DMS153 treated with DMSO at 0.1 percent for 48 hours (cell line): ENCODE data around the gene ARFRP1.
A peak's percentile ranks its signal among the peaks of the same experiment; 100 is the strongest.
"Not testable (repeated sequence)": the region's sequence is repeated elsewhere in the genome, so short reads cannot be mapped to it uniquely, and the experiment has no call there.

ENCODE experiments used
- DNase-seq: peaks from one replicate; lab custom pipeline; 2025; ENCODE audit not compliant: unreplicated experiment; lab: John Stamatoyannopoulos, UW

Gene ARFRP1

GRCh38 chr20:63657937-63658748 lies 49.6 kb downstream of the ARFRP1 start, which contains the start of gene RTEL1:
RTEL1 (plus strand) TSS chr20:63658312; CDS start chr20:63659403, 1,091 bp downstream.
- DNase-seq: peak; percentile 87

DNA sequence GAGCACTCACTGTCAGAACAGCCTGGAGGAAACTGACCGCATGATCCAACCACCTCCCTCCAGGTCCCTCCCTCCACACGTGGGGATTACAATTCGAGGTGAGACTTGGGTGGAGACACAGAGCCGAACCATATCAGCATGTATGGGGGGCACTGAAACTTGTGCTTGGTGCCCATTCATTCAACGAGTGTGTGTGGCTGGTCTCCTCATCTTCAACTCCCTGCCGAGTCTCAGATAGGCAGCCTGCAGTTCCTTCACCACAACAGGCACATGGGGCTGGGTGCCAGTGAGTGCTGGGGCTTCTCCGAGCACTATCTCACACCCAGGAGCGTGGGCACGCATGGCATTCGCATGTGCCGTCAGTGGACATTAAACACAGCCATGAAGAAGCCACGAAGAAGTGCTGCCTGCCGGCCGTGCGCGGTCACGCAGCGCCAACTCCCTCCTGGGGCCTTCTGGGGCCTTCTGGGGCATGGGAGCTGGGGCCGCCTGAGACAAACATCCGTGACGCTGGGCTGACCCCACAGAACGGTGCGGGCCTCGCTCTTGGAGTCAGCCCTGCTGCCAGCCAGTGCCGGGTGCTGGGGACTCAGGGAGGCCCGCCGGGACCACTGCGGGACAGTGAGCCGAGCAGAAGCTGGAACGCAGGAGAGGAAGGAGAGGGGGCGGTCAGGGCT lies 50.4 kb downstream of the ARFRP1 start:
- DNase-seq: no peak

DNA sequence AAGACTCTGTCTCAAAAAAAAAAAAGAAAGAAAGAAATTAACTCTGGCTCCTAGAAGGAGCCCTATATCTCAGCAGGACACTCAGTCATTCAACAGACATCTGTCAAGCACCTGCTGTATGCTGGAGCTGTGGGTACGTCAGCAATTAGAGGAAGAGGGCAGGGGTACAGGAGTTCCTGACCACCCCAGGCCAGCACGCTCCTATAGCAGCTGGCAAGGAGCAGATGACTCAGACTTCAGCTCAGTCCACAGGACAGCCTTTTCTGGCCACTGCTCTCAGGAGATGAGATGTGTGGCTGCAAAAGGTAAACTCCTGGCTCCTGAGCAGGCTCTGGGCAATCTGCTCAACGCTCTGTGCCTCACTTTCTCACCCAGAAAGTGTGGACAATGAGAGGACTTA lies 51.3 kb downstream of the ARFRP1 start:
- no peak for DNase-seq

DNA sequence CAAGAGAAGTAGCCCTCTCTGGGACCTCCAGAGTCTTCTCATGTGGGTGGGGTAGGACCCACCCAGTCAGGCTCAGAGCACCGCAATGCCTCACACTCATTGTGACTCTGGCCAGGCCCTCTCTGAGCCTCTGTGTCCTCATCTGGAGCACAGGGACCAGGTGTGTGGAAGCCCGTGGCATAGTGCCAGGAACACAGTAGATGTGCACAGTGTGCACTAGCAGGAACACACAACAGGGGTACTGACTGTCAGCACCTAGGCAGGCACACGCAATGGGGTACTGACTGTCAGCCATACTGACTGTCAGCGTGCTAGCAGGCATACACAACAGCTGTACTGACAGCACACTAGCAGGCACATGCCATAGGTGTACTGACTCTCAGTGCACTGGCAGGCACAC lies 52.5 kb downstream of the ARFRP1 start:
- no peak for DNase-seq

GRCh38 chr20:63653974-63654668 lies 53.7 kb downstream of the ARFRP1 start:
- DNase-seq: no peak

DNA sequence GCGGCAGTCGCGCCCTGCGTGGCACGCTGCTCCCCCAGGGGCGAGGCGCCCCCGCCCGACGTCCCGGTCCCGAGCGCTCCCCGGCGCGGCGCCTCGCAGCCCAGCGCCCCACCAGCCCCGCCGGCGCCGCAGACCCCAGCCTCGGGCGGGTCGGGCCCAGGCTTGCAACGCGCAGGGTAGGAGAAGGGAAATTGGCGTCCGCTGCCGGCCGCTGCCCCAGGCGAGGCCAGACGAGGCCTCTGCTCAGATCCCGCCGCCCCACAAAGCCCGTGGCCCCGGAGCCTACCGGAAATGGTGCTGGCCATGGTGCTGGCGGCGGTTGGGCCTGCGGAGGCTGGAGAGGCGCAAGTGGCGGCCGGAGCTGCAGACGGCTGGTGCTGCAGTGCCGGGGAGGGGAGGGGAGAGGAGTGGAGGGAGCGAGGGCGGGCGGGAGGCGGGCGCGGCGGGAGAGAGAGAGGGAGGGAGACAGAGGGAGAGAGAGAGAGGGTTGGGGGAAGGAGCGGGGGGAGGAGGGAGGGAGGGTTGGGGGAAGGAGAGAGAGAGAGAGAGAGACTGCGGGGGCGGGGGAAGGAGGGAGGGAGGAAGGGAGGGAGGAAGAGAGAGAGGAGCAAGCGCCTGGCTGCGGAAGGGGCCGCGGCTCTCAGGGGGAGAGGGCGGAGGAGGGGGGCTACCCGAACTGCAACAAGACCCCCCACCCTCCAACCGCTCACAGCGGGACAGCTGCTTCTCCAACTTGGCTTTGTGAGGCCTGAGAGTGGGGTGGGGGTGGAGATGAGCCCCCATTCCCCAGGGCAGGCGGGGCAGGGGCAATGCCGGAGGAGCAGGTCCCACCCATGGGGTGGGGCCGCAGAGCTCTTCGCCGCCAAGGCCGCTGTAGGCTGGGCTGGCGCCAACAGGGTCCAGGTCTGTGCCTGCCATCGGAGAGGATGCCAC lies 54.5 kb downstream of the ARFRP1 start, which contains the start of gene STMN3:
Gene STMN3 (minus strand): TSS at position 384 of the 933 bp plus-strand sequence. CDS start 79 bp downstream, at position 305.
- peak; percentile 70 for DNase-seq

DNA sequence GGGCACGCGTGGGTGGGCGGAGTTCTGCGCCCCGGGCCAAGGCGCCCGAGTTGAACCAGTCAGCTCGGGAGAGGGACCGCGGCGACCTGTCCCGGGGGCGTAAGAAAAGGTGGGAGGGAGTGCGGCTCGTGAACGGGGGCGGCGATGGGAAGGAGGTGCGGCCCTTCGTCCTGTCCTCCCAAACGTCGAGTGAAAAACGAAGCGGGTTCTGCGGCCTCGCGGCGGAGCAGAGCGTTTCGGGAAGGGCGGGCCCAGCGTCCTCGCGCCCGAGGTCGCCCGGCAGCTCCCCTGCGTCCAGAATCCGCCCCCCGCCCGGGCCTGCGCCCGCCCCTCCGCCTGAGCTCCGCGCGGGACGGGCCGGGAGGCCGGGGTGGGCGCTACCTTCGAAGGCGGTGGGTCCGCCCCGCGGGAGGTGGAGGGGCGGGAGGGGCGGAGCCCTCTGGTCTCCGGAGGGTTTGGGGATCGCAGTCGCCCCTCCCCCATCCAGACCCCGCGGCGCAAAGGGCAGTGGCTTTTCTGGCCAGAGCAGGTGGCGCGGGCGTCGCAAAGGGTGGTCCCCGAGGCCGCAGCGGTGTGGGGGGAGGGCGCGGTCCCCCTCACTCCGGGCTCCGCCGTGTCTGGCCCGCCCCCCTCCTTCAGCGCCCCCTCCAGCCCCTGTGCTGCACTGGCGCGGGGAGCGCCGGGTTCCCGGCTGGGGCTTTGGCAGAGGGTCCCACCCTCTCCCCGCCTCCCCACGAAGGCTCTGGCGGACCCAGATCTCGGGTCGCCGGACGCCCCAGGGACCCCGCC lies 55.4 kb downstream of the ARFRP1 start:
- DNase-seq: no peak

DNA sequence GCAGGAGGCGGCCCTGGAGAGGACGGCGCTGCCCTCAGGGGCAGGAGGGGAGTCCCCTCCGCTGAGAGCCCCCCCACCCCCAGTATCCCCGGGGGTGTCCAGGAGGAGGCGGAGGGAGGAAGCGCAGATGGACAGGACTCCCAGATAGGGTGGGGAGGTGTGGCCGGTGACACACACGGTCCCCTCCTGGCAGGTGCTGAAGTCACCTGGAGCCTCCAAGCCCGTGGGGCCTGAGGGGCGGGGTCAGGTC lies 55.9 kb downstream of the ARFRP1 start:
- DNase-seq: no peak

- DNase-seq: not testable (repeated sequence)
These were observed 57.3 kb downstream of the ARFRP1 start for GRCh38 chr20:63650486-63650885.

- no peak for DNase-seq
These were observed 58.7 kb downstream of the ARFRP1 start for GRCh38 chr20:63648895-63649589.
